IMR-90 (cell line): Measurements from ENCODE around the gene MICAL2. TPM values are rescaled to one million over a fixed set of nuclear protein-coding genes. Genes with fewer than 3 reads are reported as not detected.

Experiments
- ATAC-seq: fragments of 200-7000 bp; cut with Tn5 transposase; 2 replicates; pipeline ENCODE4 v1.9.1; 2020; ENCODE audit warnings: low read depth, mild to moderate bottlenecking, moderate library complexity
- BruUV-seq: library from RNA; stranded (reverse); fragments of 400-500 nt; replicated peaks from 2 replicates; lab custom pipeline; 2021; lab: Mats Ljungman, UMichigan
- CTCF ChIA-PET: fragments of 300-600 bp; formaldehyde crosslinking; extraction: SDS; loops from one replicate; lab custom pipeline; 2021; ENCODE audit warnings: antibody characterized with exemption; lab: Yijun Ruan, JAX
- POLR2A ChIA-PET: fragments of 300-600 bp; sonication (Branson Sonifier 250); formaldehyde crosslinking; loops from one replicate; lab custom pipeline; 2022; ENCODE audit warnings: antibody characterized with exemption; ENCODE audit not compliant: unreplicated experiment; lab: Charles Lee
- DNase-seq: peaks from one replicate; pipeline ENCODE4 v3.0.0; 2013
- H2AFZ ChIP-seq: replicated peaks from 2 replicates; pipeline ENCODE3; 2013; ENCODE audit warnings: low read length, mild to moderate bottlenecking; ENCODE audit not compliant: poor library complexity
- H2AK5ac ChIP-seq: 2 replicates; pipeline ENCODE4 v1.6.1; 2013; ENCODE audit warnings: low read depth, low read length, inconsistent platforms
- H2AK9ac ChIP-seq: replicated peaks from 2 replicates; pipeline ENCODE3; 2013; ENCODE audit warnings: mild to moderate bottlenecking, low read depth, low read length, moderate library complexity; ENCODE audit not compliant: poor library complexity
- H2BK120ac ChIP-seq: 2 replicates; pipeline ENCODE4 v1.6.1; 2013; ENCODE audit warnings: low read depth, low read length, inconsistent platforms
- H2BK15ac ChIP-seq: 3 replicates; pipeline ENCODE4 v1.6.1; 2013; ENCODE audit warnings: low read depth, low read length, inconsistent platforms
- H2BK20ac ChIP-seq: 2 replicates; pipeline ENCODE4 v1.6.1; 2013; ENCODE audit warnings: low read depth, mild to moderate bottlenecking, inconsistent platforms, low read length, moderate library complexity
- H2BK5ac ChIP-seq: 2 replicates; pipeline ENCODE4 v1.6.1; 2013; ENCODE audit warnings: mild to moderate bottlenecking, low read depth, low read length, inconsistent platforms; ENCODE audit not compliant: poor library complexity, severe bottlenecking
- H3K14ac ChIP-seq: replicated peaks from 2 replicates; pipeline ENCODE4 v1.6.1; 2013; ENCODE audit warnings: low read depth, low read length, inconsistent platforms
- H3K18ac ChIP-seq: 2 replicates; pipeline ENCODE4 v1.6.1; 2013; ENCODE audit warnings: low read depth, low read length, control low read depth
- H3K23ac ChIP-seq: 2 replicates; pipeline ENCODE4 v1.6.1; 2013; ENCODE audit warnings: low read depth, low read length, inconsistent platforms
- H3K27ac ChIP-seq: 2 replicates; pipeline ENCODE4 v1.5.1; 2013; ENCODE audit warnings: mild to moderate bottlenecking, control low read depth, low read length; ENCODE audit not compliant: insufficient read depth
- H3K27me3 ChIP-seq: 2 replicates; pipeline ENCODE4 v1.6.1; 2013; ENCODE audit warnings: low read length; ENCODE audit not compliant: control insufficient read depth, insufficient read depth
- H3K36me3 ChIP-seq: 2 replicates; pipeline ENCODE4 v1.6.1; 2013; ENCODE audit warnings: low read length, mixed read lengths; ENCODE audit not compliant: control insufficient read depth, insufficient read depth
- H3K4ac ChIP-seq: 2 replicates; pipeline ENCODE4 v1.6.1; 2013; ENCODE audit warnings: low read depth, low read length, inconsistent platforms
- H3K4me1 ChIP-seq: 2 replicates; pipeline ENCODE4 v1.6.1; 2013; ENCODE audit warnings: low read length, mixed read lengths; ENCODE audit not compliant: control insufficient read depth, insufficient read depth
- H3K4me2 ChIP-seq: 2 replicates; pipeline ENCODE4 v1.6.1; 2013; ENCODE audit warnings: low read depth, mild to moderate bottlenecking, control low read depth, low read length, moderate library complexity
- H3K4me3 ChIP-seq: 2 replicates; pipeline ENCODE4 v1.5.1; 2013; ENCODE audit warnings: low read depth, mild to moderate bottlenecking, control low read depth, low read length, moderate library complexity; ENCODE audit not compliant: insufficient read depth
- H3K56ac ChIP-seq: 2 replicates; pipeline ENCODE4 v1.6.1; 2013; ENCODE audit warnings: low read length, inconsistent platforms; ENCODE audit not compliant: insufficient read depth; ENCODE audit errors: extremely low read depth
- H3K79me1 ChIP-seq, 2 experiments: 2 replicates each; pipeline ENCODE4 v1.6.1; 2013; ENCODE audit warnings: low read length in 2 of 2, inconsistent platforms in 1 of 2, low read depth in 1 of 2
- H3K9ac ChIP-seq: 2 replicates; pipeline ENCODE4 v1.6.1; 2013; ENCODE audit warnings: low read depth, low read length, control low read depth
- H3K9me1 ChIP-seq: 2 replicates; pipeline ENCODE4 v1.6.1; 2013; ENCODE audit warnings: low read length, inconsistent platforms; ENCODE audit not compliant: insufficient read depth
- H3K9me3 ChIP-seq: 2 replicates; pipeline ENCODE4 v1.6.1; 2013; ENCODE audit warnings: low read length; ENCODE audit not compliant: control insufficient read depth, insufficient read depth
- H4K20me1 ChIP-seq: 2 replicates; pipeline ENCODE4 v1.6.1; 2013; ENCODE audit warnings: low read length, inconsistent platforms; ENCODE audit not compliant: insufficient read depth
- H4K5ac ChIP-seq: 2 replicates; pipeline ENCODE4 v1.6.1; 2013; ENCODE audit warnings: mild to moderate bottlenecking, low read depth, low read length, control low read depth
- H4K8ac ChIP-seq, 2 experiments: 2 replicates each; pipeline ENCODE4 v1.6.1; 2013; ENCODE audit warnings: low read depth in 2 of 2, low read length in 2 of 2, control low read depth in 1 of 2, inconsistent platforms in 1 of 2
- H4K91ac ChIP-seq: 2 replicates; pipeline ENCODE4 v1.6.1; 2013; ENCODE audit warnings: low read depth, low read length, inconsistent platforms; ENCODE audit not compliant: insufficient read depth
- BHLHE40 ChIP-seq: fragments of 150-350 bp; IDR thresholded peaks from 2 replicates; pipeline ENCODE4 v1.6.1; 2016; ENCODE audit warnings: mild to moderate bottlenecking, low read depth, low read length
- MAZ ChIP-seq: IDR thresholded peaks from 2 replicates; pipeline ENCODE4 v1.6.1; 2012; ENCODE audit warnings: low read depth, mild to moderate bottlenecking, low read length, improper control_type of control experiment, moderate library complexity, borderline replicate concordance
- NFE2L2 ChIP-seq: fragments of 150-350 bp; IDR thresholded peaks from 2 replicates; pipeline ENCODE4 v1.6.1; 2016; ENCODE audit warnings: low read depth, mild to moderate bottlenecking, low read length
- POLR2A ChIP-seq: IDR thresholded peaks from 2 replicates; pipeline ENCODE4 v1.6.1; 2012; ENCODE audit warnings: mild to moderate bottlenecking, low read depth, low read length
- SMC3 ChIP-seq: fragments of 150-350 bp; IDR thresholded peaks from 2 replicates; pipeline ENCODE4 v1.6.1; 2016; ENCODE audit warnings: low read depth, mild to moderate bottlenecking, antibody characterized with exemption, low read length, moderate library complexity
- USF2 ChIP-seq: fragments of 150-350 bp; IDR thresholded peaks from 2 replicates; pipeline ENCODE4 v1.6.1; 2017; ENCODE audit warnings: mild to moderate bottlenecking, antibody characterized with exemption, low read length, low read depth
- WGBS, 2 experiments: methylation state at CpG; one replicate each; pipeline versions ENCODE4 v1.1.5 to v1.1.7; 2013; ENCODE audit warnings: missing lambda C conversion rate in 2 of 2; ENCODE audit not compliant: insufficient read length in 1 of 2; ENCODE audit errors: extremely low coverage in 2 of 2; 5-methylcytosine and 5-hydroxymethylcytosine counted together
- dilution Hi-C: fragments of 300-500 bp; cut with HindIII; formaldehyde crosslinking; loops from one replicate; pipeline ENCODE4 v1.14.3; 2018; ENCODE audit warnings: low sequenced_read_pairs; ENCODE audit not compliant: unreplicated experiment
- in situ Hi-C: fragments of 300-500 bp; cut with MboI; formaldehyde crosslinking; loops from 3 replicates; pipeline ENCODE4 v1.14.3; 2019; ENCODE audit warnings: low sequenced_read_pairs, inconsistent platforms, mixed read lengths
- intact Hi-C: fragments of 100-400 bp; cut with micrococcal nuclease; formaldehyde crosslinking; loops from 2 replicates; pipeline ENCODE4 v1.10.0; 2022
- polyA plus RNA-seq, 3 experiments: library from polyadenylated mRNA; depleted of rRNA; stranded (reverse); fragments of >200 nt; gene quantifications; 2 replicates each; pipeline ENCODE4 v1.2.3, GENCODE V29; 2012; ENCODE audit warnings: low replicate concordance in 1 of 3
- total RNA-seq: library from RNA; depleted of rRNA; stranded (reverse); fragments of >200 nt; gene quantifications from 2 replicates; pipeline ENCODE4 v1.2.3, GENCODE V29; 2012
- TF ChIP-seq, protein P1 (sequence below): conservative IDR thresholded peaks from 2 replicates; pipeline ENCODE4 v1.5.1; 2012; ENCODE audit warnings: mild to moderate bottlenecking, low read depth, low read length, improper control_type of control experiment

MICAL2 gene
- total and polyA plus RNA-seq, 2 of the 4 experiments (the other 2 are of a cell fraction): 170 to 336 TPM

GRCh38 chr11:12130180-12130980 is 20.0 kb downstream of the MICAL2 start:
- Histone ChIP-seq H3K56ac (no peak overlapping the region), H3K9me3 (no peaks in the 10 kb centered on the region), H3K4me2 (no peak overlapping the region), H3K9me1 (peaks cover 58% of the 10 kb centered on the region), H3K27ac (no peak overlapping the region), H2AK5ac (0 out of 2 replicates have a peak overlapping the region, but pooled peaks have one; percentile 7), H3K23ac (peak overlapping the region; percentile 43; the same call in 1 of the 2 replicates), H3K9ac (no peak overlapping the region), H3K79me1 (peaks cover 26 to 92% of the 10 kb centered on the region in 2 experiments), H2BK5ac (peak overlapping the region; percentile 17), H3K18ac (no peak overlapping the region), H2BK120ac (no peak overlapping the region), H2BK20ac (no peak overlapping the region), H2AFZ (no peak overlapping the region), H3K14ac (no peak overlapping the region), H2AK9ac (no peak overlapping the region), H4K91ac (no peak overlapping the region), H4K20me1 (peaks cover 73% of the 10 kb centered on the region), H4K5ac (no peak overlapping the region), H3K27me3 (no peaks in the 10 kb centered on the region), H4K8ac (no peak overlapping the region), H3K4ac (0 out of 2 replicates have a peak overlapping the region, but pooled peaks have one; percentile 11), H3K36me3 (peaks cover 1% of the 10 kb centered on the region; the same call in 1 of the 2 replicates), H3K4me3 (no peak overlapping the region), H3K4me1 (peaks cover 26% of the 10 kb centered on the region), H2BK15ac (no peak overlapping the region)
- no TSS peak for BruUV-seq
- TF ChIP-seq SMC3: no peak
- TF ChIP-seq, protein P1, sequence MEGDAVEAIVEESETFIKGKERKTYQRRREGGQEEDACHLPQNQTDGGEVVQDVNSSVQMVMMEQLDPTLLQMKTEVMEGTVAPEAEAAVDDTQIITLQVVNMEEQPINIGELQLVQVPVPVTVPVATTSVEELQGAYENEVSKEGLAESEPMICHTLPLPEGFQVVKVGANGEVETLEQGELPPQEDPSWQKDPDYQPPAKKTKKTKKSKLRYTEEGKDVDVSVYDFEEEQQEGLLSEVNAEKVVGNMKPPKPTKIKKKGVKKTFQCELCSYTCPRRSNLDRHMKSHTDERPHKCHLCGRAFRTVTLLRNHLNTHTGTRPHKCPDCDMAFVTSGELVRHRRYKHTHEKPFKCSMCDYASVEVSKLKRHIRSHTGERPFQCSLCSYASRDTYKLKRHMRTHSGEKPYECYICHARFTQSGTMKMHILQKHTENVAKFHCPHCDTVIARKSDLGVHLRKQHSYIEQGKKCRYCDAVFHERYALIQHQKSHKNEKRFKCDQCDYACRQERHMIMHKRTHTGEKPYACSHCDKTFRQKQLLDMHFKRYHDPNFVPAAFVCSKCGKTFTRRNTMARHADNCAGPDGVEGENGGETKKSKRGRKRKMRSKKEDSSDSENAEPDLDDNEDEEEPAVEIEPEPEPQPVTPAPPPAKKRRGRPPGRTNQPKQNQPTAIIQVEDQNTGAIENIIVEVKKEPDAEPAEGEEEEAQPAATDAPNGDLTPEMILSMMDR: no peak
- TF ChIP-seq NFE2L2: no peak
- no peak for TF ChIP-seq BHLHE40
- peak; percentile 28; the same call in 1 of the 2 replicates for TF ChIP-seq POLR2A
- no peak for TF ChIP-seq USF2
- TF ChIP-seq MAZ: no peak
- ATAC-seq (no peak), DNase-seq (no peak)
- intact Hi-C loops (no loop called here), in situ Hi-C loops (no loop called here), dilution Hi-C loops (no loop called here)
- ChIA-PET CTCF (no interaction called here), POLR2A (no interaction called here)
- WGBS, 2 experiments: no CpG with 5 or more reads among the region's 3 CpGs
